HEK293T (cell line): ENCODE measurements around the gene CPT1A.

ENCODE experiments used
- CTCF ChIA-PET: fragments of 350-600 bp; formaldehyde crosslinking; extraction: SDS; loops from one replicate; lab custom pipeline; 2021; ENCODE audit warnings: antibody characterized with exemption, inconsistent platforms; lab: Yijun Ruan, JAX
- POLR2A ChIA-PET: fragments of 350-600 bp; formaldehyde crosslinking; extraction: SDS; loops from one replicate; lab custom pipeline; 2020; ENCODE audit warnings: antibody characterized with exemption, inconsistent platforms; lab: Yijun Ruan, JAX
- DNase-seq: peaks from one replicate; pipeline ENCODE4 v3.0.0; 2012; ENCODE audit warnings: mixed read lengths; ENCODE audit errors: extremely low spot score
- ARNT ChIP-seq: fragments of 450-650 bp; IDR thresholded peaks from 2 replicates; pipeline ENCODE4 v1.6.1; 2017; ENCODE audit warnings: mild to moderate bottlenecking
- BHLHE40 ChIP-seq: fragments of 450-650 bp; IDR thresholded peaks from 2 replicates; pipeline ENCODE4 v1.6.1; 2016; ENCODE audit warnings: mild to moderate bottlenecking, moderate library complexity, borderline replicate concordance
- CTBP1 ChIP-seq: fragments of 450-650 bp; IDR thresholded peaks from 2 replicates; pipeline ENCODE4 v1.6.1; 2016; ENCODE audit warnings: borderline replicate concordance
- ELF4 ChIP-seq: fragments of 450-650 bp; IDR thresholded peaks from 2 replicates; pipeline ENCODE4 v1.6.1; 2017; ENCODE audit warnings: antibody characterized with exemption
- FOXA1 ChIP-seq: fragments of 450-650 bp; IDR thresholded peaks from 2 replicates; pipeline ENCODE4 v1.6.1; 2016; ENCODE audit warnings: mild to moderate bottlenecking
- FOXK2 ChIP-seq: fragments of 450-650 bp; IDR thresholded peaks from 2 replicates; pipeline ENCODE4 v1.6.1; 2016; ENCODE audit warnings: mild to moderate bottlenecking
- FOXM1 ChIP-seq: fragments of 450-650 bp; IDR thresholded peaks from 2 replicates; pipeline ENCODE4 v1.6.1; 2017; ENCODE audit warnings: mild to moderate bottlenecking, borderline replicate concordance
- HDGF ChIP-seq: fragments of 450-650 bp; IDR thresholded peaks from 2 replicates; pipeline ENCODE4 v1.6.1; 2017; ENCODE audit warnings: antibody characterized with exemption, borderline replicate concordance
- L3MBTL2 ChIP-seq: fragments of 450-650 bp; conservative IDR thresholded peaks from 2 replicates; pipeline ENCODE4 v1.6.1; 2016; ENCODE audit warnings: mild to moderate bottlenecking
- LEF1 ChIP-seq: fragments of 450-650 bp; IDR thresholded peaks from 2 replicates; pipeline ENCODE4 v1.6.1; 2017; ENCODE audit warnings: mild to moderate bottlenecking, borderline replicate concordance
- NFRKB ChIP-seq: fragments of 450-650 bp; IDR thresholded peaks from 2 replicates; pipeline ENCODE4 v1.6.1; 2016; ENCODE audit warnings: mild to moderate bottlenecking, moderate library complexity
- PKNOX1 ChIP-seq: fragments of 450-650 bp; IDR thresholded peaks from 2 replicates; pipeline ENCODE4 v1.6.1; 2016
- SP1 ChIP-seq: fragments of 450-650 bp; IDR thresholded peaks from 2 replicates; pipeline ENCODE4 v1.6.1; 2017
- SUZ12 ChIP-seq: fragments of 450-650 bp; IDR thresholded peaks from 2 replicates; pipeline ENCODE4 v1.6.1; 2016; ENCODE audit warnings: mild to moderate bottlenecking
- TARDBP ChIP-seq: fragments of 450-650 bp; IDR thresholded peaks from 2 replicates; pipeline ENCODE4 v1.6.1; 2016
- ZNF384 ChIP-seq: fragments of 450-650 bp; IDR thresholded peaks from 2 replicates; pipeline ENCODE4 v1.6.1; 2016

Gene CPT1A

GRCh38 chr11:68840661-68841653 lies 759 bp downstream of the CPT1A start:
- no peak for DNase-seq
- POLR2A ChIA-PET, result no interaction called here
- TF ChIP-seq HDGF (no peak), ARNT (no peak), CTBP1 (no peak), FOXM1 (no peak), ZNF384 (no peak), FOXK2 (no peak), TARDBP (no peak), ELF4 (no peak), FOXA1 (no peak), PKNOX1 (no peak), L3MBTL2 (no peak), SUZ12 (no peak), SP1 (no peak), LEF1 (no peak), NFRKB (no peak), BHLHE40 (no peak)
- CTCF ChIA-PET, result no interaction called here

GRCh38 chr11:68839911-68840641 lies 1.6 kb downstream of the CPT1A start:
- ChIA-PET POLR2A (no interaction called here), CTCF (no interaction called here)
- no peak for DNase-seq

GRCh38 chr11:68839054-68839865 lies 2.5 kb downstream of the CPT1A start:
- ChIA-PET CTCF (no interaction called here), POLR2A (no interaction called here)

More at GRCh38 chr11:68839911-68840641, 1.6 kb downstream of the CPT1A start:
- TF ChIP-seq ELF4 (no peak), SP1 (no peak), FOXM1 (no peak), SUZ12 (no peak)

GRCh38 chr11:68838572-68838964 lies 3.1 kb downstream of the CPT1A start:
- ChIA-PET POLR2A (no interaction called here), CTCF (no interaction called here)
- no peak for DNase-seq
- TF ChIP-seq LEF1 (no peak), FOXA1 (no peak), CTBP1 (no peak), SUZ12 (no peak), ARNT (no peak), FOXK2 (no peak), NFRKB (no peak), TARDBP (no peak), ELF4 (no peak), L3MBTL2 (no peak), PKNOX1 (no peak), SP1 (no peak), ZNF384 (no peak), BHLHE40 (no peak), FOXM1 (no peak), HDGF (no peak)

More at GRCh38 chr11:68839054-68839865, 2.5 kb downstream of the CPT1A start:
- TF ChIP-seq CTBP1 (0 out of 2 replicates have a peak, but pooled peaks have one; percentile 38), TARDBP (no peak), BHLHE40 (no peak)
- peak; percentile 96 for DNase-seq

- CTCF ChIA-PET, result no interaction called here
- POLR2A ChIA-PET, result no interaction called here
- DNase-seq, result no peak
- no peak for TF ChIP-seq ELF4
- TF ChIP-seq FOXA1, result no peak
- TF ChIP-seq L3MBTL2, result no peak
- no peak for TF ChIP-seq CTBP1
These were observed 3.8 kb downstream of the CPT1A start for GRCh38 chr11:68837583-68838571.
